Activated naive CD4-positive, alpha-beta T cell treated with anti-CD3 and anti-CD28 coated beads, Interleukin-2, amount 50 U/mL, for 24 hours (primary cell): ENCODE measurements around the gene POU2F1.

Experiments
- H3K27ac Mint-ChIP-seq: one replicate; pipeline ENCODE4 v1.8.0; 2021; ENCODE audit warnings: mild to moderate bottlenecking, mixed read lengths
- H3K27me3 Mint-ChIP-seq: one replicate; pipeline ENCODE4 v1.8.0; 2021; ENCODE audit warnings: mixed read lengths
- H3K36me3 Mint-ChIP-seq: one replicate; pipeline ENCODE4 v1.8.0; 2021; ENCODE audit warnings: mixed read lengths
- H3K4me1 Mint-ChIP-seq: one replicate; pipeline ENCODE4 v1.8.0; 2021; ENCODE audit warnings: mixed read lengths
- H3K4me3 Mint-ChIP-seq: one replicate; pipeline ENCODE4 v1.8.0; 2021; ENCODE audit warnings: mild to moderate bottlenecking, mixed read lengths
- H3K9me3 Mint-ChIP-seq: one replicate; pipeline ENCODE4 v1.8.0; 2021; ENCODE audit warnings: mixed read lengths

The POU2F1 gene

DNA sequence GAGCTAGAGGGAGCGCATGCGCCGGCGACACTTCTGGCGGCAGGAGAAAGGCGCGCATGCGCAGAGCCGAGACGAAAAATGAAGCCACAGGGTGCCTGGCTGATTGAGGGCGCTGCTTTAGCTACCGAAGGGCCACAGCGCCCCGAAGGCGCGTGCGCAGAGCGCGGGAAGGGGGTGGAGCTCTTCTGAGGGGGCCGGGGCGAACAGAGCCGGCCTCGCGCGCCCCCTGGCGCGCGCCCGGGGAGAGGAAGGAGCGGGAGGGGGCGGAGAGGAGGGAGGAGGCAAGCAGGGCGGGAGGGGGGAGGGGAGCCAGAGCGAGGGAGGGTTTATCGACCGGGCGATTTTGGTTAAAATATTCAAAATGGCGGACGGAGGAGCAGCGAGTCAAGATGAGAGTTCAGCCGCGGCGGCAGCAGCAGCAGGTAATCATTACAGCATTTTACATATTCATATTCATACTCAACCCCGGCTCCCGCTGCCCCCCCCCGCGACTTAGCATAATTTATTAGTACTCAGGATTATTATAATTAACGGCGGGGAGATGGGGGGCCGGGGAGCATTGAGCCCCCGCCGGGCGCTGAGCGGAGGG, at the start of gene POU2F1:
TSS of gene POU2F1 (plus strand) at position 350 of the 589 bp plus-strand sequence. CDS start at position 362, 12 bp downstream.
- peak within 1 kb of the TSS; percentile 98 for H3K27ac Mint-ChIP-seq
- H3K9me3 Mint-ChIP-seq = no peaks in the 10 kb centered on the region
- peak within 1 kb of the TSS; percentile 99 for H3K4me3 Mint-ChIP-seq
- no peaks in the 10 kb centered on the region for H3K36me3 Mint-ChIP-seq
- H3K27me3 Mint-ChIP-seq = no peaks in the 10 kb centered on the region
- H3K4me1 Mint-ChIP-seq = peaks cover 43% of the 10 kb centered on the region

DNA sequence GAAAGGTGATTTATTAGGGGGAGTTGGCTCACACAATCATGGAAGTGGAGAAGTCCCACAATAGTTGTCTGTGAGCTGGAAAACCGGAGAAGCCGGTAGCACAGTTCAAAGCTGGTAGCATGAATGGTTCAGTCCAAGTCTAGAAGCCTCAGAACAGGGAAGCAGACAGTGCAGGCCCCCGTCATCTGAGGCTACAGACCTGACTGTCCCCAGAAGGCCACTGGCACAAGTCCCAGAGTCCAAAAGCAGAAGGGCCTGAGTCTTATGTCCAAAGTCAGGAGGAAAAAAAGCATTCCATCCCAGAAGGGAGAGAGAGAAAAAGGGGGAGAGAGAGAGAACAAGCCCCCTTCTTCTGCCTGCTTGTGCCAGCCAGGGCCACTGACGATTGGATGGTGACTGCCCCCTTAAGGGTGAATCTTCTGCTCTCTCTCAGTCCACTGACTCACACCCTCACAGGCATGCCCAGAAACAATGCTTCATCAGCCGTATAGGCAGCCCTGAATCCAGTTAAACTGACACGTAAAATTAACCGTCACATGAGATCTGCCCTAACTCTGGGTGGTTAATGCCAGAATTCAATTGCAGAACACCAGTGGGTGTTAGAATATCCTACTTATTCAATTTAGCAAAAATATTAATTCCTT, 49.3 kb upstream of the POU2F1 start:
- Mint-ChIP-seq H3K9me3 (no peaks in the 10 kb centered on the region), H3K27me3 (peaks cover 4% of the 10 kb centered on the region), H3K36me3 (no peaks in the 10 kb centered on the region), H3K4me1 (no peaks in the 10 kb centered on the region), H3K27ac (no peak overlapping the region), H3K4me3 (no peak overlapping the region)

DNA sequence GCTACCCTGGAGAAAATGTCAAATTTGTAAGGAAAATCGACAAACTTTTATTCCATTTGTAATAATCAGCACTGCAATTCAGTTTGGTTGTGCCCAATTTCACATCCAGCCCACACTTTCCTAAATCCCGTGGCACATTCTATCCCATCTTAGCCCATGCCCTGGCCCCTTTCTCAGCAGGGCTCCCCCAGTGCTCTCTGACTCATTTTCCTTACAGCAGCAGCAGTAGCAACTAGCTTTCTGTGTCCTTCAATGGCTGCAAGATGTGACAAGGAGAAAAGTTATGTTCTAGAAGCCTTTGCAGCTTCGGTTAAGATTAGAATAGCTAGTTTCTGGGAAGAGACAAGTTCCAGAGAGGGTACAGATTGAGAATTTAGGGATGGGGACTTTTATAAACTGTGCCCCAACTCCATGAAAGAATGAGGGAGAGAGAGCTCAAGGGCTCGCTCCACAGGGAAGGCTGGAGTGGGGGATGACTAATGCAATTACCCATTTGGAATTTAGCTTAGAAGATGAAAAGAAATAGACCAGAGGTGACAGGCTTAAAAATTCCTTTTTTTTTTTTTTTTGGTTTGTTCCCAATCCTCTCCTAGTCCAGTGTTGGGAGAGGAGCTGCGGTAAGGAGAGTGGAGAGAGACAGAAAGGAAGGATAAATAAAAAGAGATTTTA, 47.0 kb upstream of the POU2F1 start:
- H3K4me1 Mint-ChIP-seq = no peaks in the 10 kb centered on the region
- H3K27me3 Mint-ChIP-seq = peaks cover 2% of the 10 kb centered on the region
- H3K36me3 Mint-ChIP-seq = no peaks in the 10 kb centered on the region
- H3K9me3 Mint-ChIP-seq = no peaks in the 10 kb centered on the region
- no peak overlapping the region for H3K4me3 Mint-ChIP-seq
- H3K27ac Mint-ChIP-seq = no peak overlapping the region

DNA sequence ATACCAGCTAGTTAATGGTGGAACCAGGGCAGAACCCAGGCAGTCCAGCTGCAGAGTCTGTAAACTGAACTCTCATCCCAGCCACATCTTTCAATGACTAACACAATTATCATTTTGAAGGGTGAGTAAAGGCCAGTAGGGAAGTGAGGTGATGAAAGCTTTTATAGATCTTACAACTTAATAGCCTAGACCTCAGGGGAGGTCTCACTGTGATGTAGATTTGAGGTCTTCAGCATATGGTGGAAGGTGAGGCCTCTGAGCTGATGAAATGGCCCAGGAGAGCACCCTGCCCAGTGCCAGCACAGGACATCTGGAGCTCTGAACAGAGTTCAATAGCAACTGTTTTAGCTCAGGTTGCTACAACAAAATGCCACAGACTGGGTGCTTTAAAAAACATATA, 44.8 kb upstream of the POU2F1 start:
- Mint-ChIP-seq H3K27ac (no peak overlapping the region), H3K9me3 (no peaks in the 10 kb centered on the region), H3K36me3 (no peaks in the 10 kb centered on the region), H3K4me3 (no peak overlapping the region), H3K4me1 (no peaks in the 10 kb centered on the region), H3K27me3 (no peaks in the 10 kb centered on the region)

DNA sequence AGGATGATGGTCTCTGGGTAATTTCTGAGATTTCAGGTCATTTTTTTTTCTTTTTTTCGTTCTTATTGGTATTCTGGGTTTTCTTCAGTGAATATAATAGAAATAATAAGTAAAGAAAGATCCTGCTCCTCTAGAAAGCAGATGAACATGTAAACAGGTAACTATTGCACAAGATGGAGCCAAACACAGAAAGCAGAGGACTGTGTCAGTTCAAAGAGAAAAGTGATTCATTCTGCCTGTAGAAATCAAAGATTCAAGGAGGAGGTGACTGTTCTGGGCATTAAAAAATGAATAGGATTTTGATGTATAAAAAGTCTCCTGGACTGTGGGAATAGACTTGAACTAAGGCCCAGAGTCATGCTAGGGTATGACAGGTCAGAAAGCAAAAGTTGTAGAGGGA, 41.9 kb upstream of the POU2F1 start:
- Mint-ChIP-seq H3K36me3 (no peaks in the 10 kb centered on the region), H3K4me1 (no peaks in the 10 kb centered on the region), H3K27me3 (no peaks in the 10 kb centered on the region), H3K27ac (no peak overlapping the region), H3K9me3 (no peaks in the 10 kb centered on the region), H3K4me3 (no peak overlapping the region)

DNA sequence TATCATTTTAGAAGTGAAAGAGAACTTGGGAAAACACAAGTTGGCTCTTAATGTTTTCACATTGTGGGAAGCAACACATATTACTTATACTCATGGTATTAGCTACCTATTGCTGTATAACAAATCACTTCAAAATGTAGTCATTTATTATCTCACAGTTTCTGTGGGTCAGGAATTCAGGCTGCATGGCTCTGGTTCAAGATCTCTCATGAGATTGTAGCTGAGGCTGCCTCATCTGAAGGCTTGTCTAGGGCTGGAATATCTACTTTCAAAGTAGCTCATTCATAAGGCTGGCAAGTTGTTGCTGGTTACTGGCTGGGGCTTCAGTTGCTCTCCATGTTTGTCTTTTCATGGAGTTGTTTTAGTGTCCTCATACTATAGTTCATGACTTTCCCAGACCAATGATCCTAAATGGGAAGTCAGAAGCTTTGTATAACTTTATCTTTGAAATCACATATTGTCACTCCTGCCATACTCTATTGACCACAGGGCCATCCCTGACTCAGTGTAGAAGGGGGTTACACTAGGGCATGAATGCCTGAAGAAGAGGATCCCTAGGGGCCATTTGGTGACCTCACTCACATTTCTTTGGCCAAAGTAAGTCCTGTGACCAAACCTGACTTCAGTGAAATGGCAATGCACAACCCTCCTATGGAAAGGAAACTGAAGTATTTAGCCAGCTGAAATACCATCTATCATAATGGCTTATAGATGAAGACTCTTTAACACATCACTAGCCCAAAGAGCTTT, 37.9 kb upstream of the POU2F1 start:
- Mint-ChIP-seq H3K27me3 (no peaks in the 10 kb centered on the region), H3K27ac (no peak overlapping the region), H3K4me3 (no peak overlapping the region), H3K36me3 (no peaks in the 10 kb centered on the region), H3K9me3 (no peaks in the 10 kb centered on the region), H3K4me1 (no peaks in the 10 kb centered on the region)

DNA sequence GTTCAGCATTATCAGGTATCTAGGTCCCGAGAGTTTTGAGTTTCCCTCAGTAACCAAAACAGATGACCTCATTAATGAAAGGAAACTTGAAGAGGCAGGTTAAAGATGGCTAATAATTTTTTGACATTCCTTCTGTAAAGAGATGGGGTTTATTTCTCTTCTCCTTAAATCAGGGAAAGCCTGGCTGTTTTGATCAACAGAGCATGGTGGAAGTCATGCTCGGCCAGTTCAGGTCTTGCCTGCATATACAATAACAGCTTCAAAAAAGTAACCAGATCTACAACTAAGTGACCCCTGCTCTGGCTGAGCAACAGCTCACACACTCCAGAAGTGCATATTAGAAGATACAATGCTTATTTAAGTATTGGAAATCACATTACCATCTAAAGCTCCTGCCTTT, 36.6 kb upstream of the POU2F1 start:
- Mint-ChIP-seq H3K9me3 (no peaks in the 10 kb centered on the region), H3K36me3 (no peaks in the 10 kb centered on the region), H3K27me3 (peaks cover 1% of the 10 kb centered on the region), H3K4me1 (no peaks in the 10 kb centered on the region), H3K27ac (no peak overlapping the region), H3K4me3 (no peak overlapping the region)

DNA sequence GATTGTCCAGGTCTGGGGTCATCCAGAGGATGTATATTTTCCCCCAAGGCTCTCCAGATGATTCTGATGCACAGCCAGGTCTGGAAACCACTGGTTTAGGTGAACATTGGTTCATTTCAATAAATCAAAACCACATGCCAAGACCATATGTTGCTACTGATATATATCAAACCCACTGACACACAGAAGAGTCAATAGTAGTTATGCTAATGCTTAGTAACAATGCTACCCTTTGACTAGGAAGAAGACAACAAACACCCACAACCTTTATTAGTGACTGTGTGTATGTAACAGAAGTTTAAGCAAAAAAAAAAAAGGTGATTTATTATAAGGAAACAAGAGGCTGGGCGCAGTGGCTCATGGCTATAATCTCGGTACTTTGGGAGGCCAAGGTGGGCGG, 35.6 kb upstream of the POU2F1 start:
- Mint-ChIP-seq H3K27me3 (peaks cover 1% of the 10 kb centered on the region), H3K36me3 (no peaks in the 10 kb centered on the region), H3K4me1 (no peaks in the 10 kb centered on the region), H3K27ac (no peak overlapping the region), H3K4me3 (no peak overlapping the region), H3K9me3 (no peaks in the 10 kb centered on the region)

DNA sequence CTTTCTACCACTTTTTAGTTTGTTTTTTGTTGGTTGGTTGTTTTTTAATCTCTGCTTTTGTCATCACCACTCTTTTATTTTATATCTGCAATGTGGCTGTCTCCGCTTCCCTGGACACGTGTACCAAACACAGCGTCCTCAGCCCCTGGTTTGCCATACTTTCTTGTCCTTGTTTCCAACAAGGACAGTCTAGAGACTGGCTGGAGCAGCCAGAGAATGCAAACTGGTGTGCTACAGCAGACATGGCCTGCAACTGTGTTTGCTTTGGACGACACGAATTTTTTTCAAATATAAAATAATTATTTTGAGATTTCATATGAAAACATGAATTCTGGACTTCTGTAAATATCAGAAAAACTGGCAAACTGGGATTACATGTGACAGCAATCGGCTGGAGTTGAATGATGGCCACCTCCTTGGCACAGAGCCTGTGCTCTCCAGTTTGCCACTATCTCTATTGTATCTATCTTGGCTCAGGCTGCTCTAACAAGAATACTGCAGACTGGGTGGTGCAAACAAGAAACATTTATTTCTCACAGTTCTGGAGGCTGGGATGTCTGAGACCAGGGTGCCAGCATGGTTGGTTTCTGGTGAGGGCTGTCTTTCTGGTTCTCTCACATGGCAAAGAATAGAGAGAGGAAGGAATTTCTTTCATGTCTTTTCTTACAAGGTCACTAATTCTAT, 34.6 kb upstream of the POU2F1 start:
- no peaks in the 10 kb centered on the region for H3K4me1 Mint-ChIP-seq
- H3K27me3 Mint-ChIP-seq = peaks cover 3% of the 10 kb centered on the region

DNA sequence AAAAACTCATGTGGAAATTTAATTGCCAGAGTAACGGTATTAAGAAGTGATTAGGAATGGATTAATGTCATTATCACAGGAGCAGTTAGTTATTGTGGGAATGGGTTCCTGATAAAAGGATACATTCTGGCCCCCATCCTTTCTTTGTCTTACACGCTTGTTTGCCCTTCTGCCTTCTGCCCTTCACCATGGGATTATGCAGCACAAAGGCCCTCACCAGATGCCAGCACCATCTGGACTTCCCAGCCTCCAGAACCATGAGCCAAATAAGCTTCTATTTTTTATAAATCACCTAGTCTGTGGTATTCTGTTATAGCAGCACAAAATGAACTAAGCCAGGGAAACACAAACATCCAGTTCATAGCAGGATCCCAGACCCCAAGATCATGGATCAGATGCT, 33.9 kb upstream of the POU2F1 start:
- Mint-ChIP-seq H3K4me3 (no peak overlapping the region), H3K27ac (no peak overlapping the region), H3K27me3 (peaks cover 3% of the 10 kb centered on the region), H3K4me1 (no peaks in the 10 kb centered on the region), H3K36me3 (no peaks in the 10 kb centered on the region), H3K9me3 (no peaks in the 10 kb centered on the region)

More for the DNA sequence above, 34.6 kb upstream of the POU2F1 start:
- H3K9me3 Mint-ChIP-seq = no peaks in the 10 kb centered on the region
- no peaks in the 10 kb centered on the region for H3K36me3 Mint-ChIP-seq
- no peak overlapping the region for H3K27ac Mint-ChIP-seq
- no peak overlapping the region for H3K4me3 Mint-ChIP-seq

DNA sequence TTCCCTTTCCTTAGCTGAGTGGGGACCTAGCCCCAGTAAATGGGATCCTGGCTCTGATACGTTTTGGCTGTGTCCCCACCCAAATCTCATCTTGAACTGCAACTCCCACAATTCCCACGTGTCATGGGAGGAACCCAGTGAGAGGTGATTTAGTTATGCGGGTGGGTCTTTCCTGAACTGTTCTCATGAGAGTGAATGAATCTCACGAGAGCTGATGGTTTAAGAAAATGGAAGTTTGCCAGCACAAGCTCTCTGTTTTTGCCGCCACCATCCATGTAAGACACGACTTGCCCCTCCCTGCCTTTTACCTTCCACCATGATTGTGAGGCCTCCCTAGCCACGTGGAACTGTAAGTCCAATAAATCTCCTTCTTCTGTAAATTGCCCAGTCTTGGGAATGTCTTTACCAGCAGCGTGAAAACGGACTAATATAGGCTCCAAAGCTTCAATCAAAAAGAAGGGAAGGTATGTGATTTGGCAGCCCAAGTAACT, 29.9 kb upstream of the POU2F1 start:
- Mint-ChIP-seq H3K4me3 (no peak overlapping the region), H3K4me1 (no peaks in the 10 kb centered on the region), H3K27ac (no peak overlapping the region), H3K9me3 (no peaks in the 10 kb centered on the region), H3K36me3 (peaks cover 3% of the 10 kb centered on the region), H3K27me3 (peaks cover 3% of the 10 kb centered on the region)

DNA sequence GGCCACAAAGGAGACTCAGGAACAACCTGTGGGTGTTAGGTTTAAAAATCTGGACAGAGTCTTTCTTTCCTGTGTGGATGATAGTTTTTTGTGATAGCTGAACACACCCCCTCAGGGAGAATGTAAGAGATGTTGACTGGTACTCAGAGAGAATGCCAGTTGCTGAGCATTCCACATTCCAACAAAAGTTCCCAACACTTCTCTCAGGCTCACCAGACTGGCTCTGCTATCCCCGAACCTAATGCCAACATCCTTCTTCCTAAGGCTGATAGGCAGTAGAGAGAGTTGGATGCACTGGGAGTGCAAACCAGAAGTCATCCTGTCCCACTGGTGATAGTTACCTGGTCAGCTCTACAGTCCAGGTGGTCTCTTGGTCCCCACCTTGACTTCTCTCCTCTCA, 28.7 kb upstream of the POU2F1 start:
- Mint-ChIP-seq H3K4me1 (peaks cover 5% of the 10 kb centered on the region), H3K27ac (no peak overlapping the region), H3K36me3 (peaks cover 3% of the 10 kb centered on the region), H3K9me3 (no peaks in the 10 kb centered on the region), H3K4me3 (no peak overlapping the region), H3K27me3 (peaks cover 3% of the 10 kb centered on the region)

DNA sequence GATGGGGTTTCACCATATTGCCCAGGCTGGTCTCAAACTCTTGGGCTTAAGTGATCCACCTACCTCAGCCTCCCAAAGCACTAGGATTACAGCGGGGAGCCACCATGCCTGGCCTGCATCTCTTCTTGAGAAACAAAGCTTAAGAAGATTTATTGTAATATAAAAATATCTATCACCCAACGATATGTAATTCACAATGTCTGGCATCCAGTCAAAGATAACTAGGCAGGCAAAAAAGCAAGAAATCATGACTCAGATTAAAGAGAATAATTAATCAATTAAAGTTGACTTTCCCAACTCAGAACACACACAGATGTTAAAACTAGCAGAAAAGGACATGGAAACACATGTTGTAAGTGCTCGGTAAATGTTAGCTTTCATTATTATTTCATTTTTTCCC, 26.5 kb upstream of the POU2F1 start:
- peaks cover 5% of the 10 kb centered on the region for H3K4me1 Mint-ChIP-seq
- peaks cover 3% of the 10 kb centered on the region for H3K36me3 Mint-ChIP-seq
- no peak overlapping the region for H3K27ac Mint-ChIP-seq
- H3K27me3 Mint-ChIP-seq = peaks cover 2% of the 10 kb centered on the region
- H3K9me3 Mint-ChIP-seq = no peaks in the 10 kb centered on the region
- H3K4me3 Mint-ChIP-seq = no peak overlapping the region

DNA sequence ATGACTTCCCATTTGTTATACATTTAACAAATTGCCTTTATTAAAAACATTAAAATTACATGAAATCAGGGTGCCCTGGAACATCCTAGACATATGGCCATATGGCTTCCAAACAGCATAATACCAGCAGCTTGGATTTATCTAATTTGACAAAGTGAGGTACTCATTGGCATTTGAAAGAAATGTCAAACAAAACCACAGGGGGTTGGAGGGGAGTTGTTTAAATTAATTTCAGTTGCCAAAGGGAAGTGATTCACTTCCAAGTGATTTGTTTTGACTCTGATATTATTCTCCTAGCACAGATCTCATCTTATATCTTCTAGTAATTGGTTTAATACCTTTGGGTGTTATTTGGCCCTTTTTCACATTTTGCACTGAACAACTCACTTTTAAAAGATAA, 24.5 kb upstream of the POU2F1 start:
- Mint-ChIP-seq H3K36me3 (peaks cover 3% of the 10 kb centered on the region), H3K4me1 (peaks cover 5% of the 10 kb centered on the region), H3K9me3 (no peaks in the 10 kb centered on the region), H3K27me3 (no peaks in the 10 kb centered on the region), H3K27ac (no peak overlapping the region), H3K4me3 (no peak overlapping the region)

DNA sequence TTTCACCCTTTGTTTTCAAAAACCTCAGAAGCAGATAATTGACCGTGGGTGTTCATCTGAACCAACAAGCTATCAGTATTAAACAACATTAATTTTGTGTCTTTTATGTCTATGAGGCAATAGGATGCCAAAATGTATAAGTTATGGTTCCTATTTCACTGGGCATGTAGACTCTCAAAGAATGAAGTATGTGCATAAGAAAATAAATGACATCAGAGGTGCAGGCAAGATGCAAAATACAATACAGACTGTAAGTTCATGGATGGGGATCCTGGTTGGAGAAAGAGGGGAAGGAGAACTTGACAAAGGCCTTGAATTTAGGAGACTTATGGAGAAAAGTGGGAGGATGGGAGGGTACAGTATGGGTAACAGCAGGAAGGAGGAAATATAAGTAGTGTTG, 23.4 kb upstream of the POU2F1 start:
- no peaks in the 10 kb centered on the region for H3K9me3 Mint-ChIP-seq
- H3K27ac Mint-ChIP-seq = no peak overlapping the region
- H3K4me3 Mint-ChIP-seq = no peak overlapping the region
- peaks cover 3% of the 10 kb centered on the region for H3K36me3 Mint-ChIP-seq
- no peaks in the 10 kb centered on the region for H3K27me3 Mint-ChIP-seq
- H3K4me1 Mint-ChIP-seq = peaks cover 5% of the 10 kb centered on the region
